GM19238 (cell line): ENCODE data around the gene NANOGP8.
"Not testable (repeated sequence)": the region's sequence is repeated elsewhere in the genome, so short reads cannot be mapped to it uniquely, and the experiment has no call there.

ENCODE experiments used
- DNase-seq: peaks from one replicate; pipeline ENCODE4 v3.0.0; 2011; ENCODE audit warnings: low spot score; ENCODE audit not compliant: insufficient read length

The NANOGP8 gene

DNA sequence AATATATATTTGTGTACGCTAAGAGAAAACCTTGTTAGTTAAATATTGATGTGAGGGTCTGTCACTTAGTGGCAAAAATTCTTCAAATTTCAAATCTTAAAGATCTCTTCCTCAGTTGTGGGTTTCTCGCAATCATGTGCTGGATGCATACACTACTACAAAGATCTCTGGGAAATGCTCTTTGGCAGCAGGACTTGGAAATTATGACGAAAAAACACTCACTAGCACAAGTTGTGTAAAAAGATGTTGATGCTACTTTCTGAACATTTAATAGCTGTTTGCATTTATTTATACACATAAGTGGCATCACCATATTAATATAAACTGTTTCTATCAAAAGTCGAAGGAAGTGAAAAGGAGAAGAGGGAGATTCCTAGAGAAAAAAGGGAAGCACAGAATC lies 10.8 kb upstream of the NANOGP8 start:
- no peak for DNase-seq

- no peak for DNase-seq
These were observed 7.8 kb upstream of the NANOGP8 start for GRCh38 chr15:35092846-35093245.

DNA sequence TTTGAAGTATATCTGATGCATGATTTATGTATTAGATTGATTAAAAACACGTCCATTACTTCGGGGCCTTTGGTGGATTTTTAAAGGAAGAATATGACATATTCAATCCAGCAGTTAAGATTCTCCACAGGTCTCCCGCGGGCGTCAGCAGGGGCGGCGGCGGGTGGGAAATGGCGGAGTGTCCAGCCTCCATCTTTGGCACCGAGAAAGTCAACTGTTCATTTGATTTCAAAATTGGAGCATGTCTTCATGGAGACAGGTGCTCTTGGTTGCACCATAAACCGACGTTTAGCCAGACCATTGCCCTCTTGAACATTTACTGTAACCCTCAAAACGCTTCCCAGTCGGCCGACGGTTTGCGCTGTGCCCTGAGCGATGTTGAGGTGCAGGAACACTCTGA lies 7.2 kb upstream of the NANOGP8 start:
- no peak for DNase-seq

- DNase-seq, result no peak
These were observed 5.2 kb upstream of the NANOGP8 start for GRCh38 chr15:35090104-35090807.

- DNase-seq, result no peak
These were observed 4.5 kb upstream of the NANOGP8 start for GRCh38 chr15:35089551-35089950.

DNA sequence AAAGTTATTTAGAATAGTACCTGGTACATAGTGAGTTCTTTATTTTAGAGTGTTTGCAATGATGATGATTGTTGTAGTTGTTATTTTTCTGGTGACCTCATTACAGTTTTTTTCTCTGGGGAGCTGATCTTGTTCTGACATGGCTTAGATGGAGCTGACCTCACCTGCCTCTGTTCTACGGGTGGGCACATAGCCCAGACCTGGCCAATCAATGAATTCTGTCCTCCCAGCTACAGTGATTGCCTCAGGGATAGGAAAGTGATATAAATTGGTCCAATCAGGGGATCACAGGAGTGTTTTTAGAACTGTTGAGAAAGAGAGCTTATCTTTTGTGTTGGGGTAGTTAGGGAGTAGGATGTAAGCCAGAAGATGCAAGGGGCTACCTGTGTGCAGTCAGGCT lies 3.2 kb upstream of the NANOGP8 start:
- DNase-seq, result no peak

GRCh38 chr15:35087759-35088158 lies 2.7 kb upstream of the NANOGP8 start:
- no peak for DNase-seq

GRCh38 chr15:35082371-35083348 lies 2.4 kb downstream of the NANOGP8 start:
- not testable (repeated sequence) for DNase-seq

- not testable (repeated sequence) for DNase-seq
These were observed 3.3 kb downstream of the NANOGP8 start for GRCh38 chr15:35081626-35082365.

- DNase-seq, result no peak
These were observed 4.9 kb downstream of the NANOGP8 start for GRCh38 chr15:35080226-35080625.

DNA sequence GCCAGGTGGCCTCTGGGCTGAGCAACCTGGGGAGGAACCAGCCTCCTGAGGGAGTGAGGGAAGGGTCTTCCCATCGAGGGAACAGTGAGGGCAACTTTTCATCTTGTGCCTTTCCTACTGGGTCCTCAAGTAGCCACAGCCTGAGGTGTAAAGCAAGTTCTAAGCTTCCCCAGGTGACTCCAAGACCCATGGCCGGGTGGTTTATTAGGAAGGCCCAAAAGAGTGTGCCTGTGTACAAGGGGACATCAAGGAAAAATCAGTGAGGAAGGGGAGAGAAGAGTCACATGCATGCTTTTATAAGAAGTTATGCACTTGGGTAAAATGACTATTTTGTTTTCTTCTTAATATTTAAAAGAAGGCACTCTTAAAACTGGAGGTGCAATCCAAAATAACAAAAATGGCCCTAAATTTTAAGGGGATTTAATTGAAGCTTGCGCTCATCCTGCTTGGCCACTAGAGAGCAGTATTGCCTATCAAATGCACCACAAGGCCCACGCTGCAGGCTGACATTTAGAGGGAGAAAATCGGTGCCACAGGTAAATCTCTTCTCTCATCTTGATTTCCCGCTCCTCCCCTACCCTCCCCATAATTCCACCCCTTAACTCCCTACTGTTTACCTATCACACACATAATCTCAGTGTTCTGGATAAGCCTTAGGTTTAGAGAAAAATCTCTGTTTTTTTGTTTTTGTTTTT lies 6.7 kb downstream of the NANOGP8 start:
- peak; percentile 55 for DNase-seq

- no peak for DNase-seq
These were observed 14.0 kb downstream of the NANOGP8 start for GRCh38 chr15:35071106-35071505.

DNA sequence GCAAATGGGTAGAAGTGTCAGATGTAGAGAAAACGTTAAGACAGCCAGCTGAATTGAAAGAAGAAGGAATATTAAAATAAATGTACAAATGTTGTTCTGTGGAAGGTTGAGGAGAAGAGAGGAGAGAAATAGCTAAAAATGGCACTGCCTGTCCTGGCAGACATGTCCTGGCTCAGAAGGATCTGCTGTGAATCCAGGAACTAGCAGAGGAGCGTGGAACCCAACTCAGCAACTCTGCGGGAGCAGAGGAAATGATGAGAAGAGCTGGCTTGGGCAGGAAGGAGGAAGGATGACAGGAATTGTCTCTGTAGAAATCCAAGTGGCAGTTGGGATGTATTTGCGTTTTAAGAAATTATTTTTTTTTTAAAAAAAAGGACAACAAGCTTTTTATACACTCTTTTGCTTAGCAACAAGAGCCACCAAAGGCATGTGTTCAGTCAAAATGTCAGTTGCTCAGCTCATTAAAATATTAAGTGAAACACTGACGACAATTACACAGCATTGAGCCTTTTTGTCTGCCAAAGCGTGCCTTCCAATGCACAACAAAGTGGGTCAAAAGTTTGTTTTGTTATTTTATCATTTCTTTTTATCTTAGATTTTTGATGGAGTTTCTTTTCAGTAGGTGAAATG lies 16.1 kb downstream of the NANOGP8 start:
- DNase-seq, result no peak

- DNase-seq, result no peak
These were observed 17.4 kb downstream of the NANOGP8 start for GRCh38 chr15:35067496-35068347.

- no peak for DNase-seq
These were observed 19.0 kb downstream of the NANOGP8 start for GRCh38 chr15:35066094-35066493.

DNA sequence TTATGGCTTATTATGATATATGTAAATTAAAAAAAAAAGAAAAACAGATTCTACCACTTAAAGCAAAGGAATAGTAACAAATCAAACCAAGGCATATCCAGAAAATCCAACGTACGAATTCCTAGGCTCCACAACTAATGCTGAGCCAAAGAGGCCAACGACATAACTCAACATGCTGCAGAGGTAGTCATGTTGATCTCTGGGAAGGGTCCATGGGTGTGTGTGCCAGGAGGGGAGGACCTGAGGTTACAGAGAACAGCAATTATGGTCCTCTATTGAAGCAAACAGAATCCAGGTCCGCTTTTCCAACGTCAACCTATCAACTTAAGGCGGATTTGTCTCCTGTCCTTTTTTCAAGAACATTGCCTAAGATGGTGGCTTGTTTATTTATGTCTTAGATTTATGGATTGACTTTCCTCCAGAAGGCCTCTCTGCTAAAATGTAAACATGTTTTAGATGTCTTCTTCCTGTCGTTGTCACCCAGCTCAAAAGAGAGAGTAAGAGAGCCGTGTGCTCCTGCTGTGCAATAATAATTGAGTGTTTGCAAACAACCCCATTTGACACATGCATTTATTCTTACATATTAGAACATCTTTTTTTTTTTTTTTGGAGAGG lies 20.4 kb downstream of the NANOGP8 start:
- no peak for DNase-seq

DNA sequence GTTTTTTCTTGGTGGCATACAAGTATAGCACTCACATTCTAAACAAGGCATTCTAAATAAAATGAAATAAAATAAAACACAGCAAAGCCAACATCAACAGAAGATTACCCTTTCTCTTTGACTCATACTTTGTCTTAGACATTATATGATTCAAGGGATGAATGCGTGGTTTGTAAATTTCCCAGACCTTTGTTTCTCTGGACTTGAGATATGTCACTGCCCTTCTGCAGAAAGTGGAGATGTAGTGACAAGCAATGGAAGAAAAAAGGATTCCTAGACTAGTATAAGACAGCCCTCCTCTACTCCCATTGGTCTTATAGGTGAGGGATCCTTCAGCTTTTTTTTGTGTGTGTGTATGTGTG lies 22.4 kb downstream of the NANOGP8 start:
- DNase-seq, result no peak

- no peak for DNase-seq
These were observed 23.0 kb downstream of the NANOGP8 start for GRCh38 chr15:35061825-35062737.
